ENCODE measurements around the gene VPS35.

VPS35 gene

GRCh38 chr16:46662123-46662522 is 26.9 kb downstream of the VPS35 start:
- Histone ChIP-seq H3K27ac (no peak overlapping the region), H3K4me3 (no peak overlapping the region)
- no peak for DNase-seq (ENCODE audit: low spot score)
- TF ChIP-seq, protein P1, sequence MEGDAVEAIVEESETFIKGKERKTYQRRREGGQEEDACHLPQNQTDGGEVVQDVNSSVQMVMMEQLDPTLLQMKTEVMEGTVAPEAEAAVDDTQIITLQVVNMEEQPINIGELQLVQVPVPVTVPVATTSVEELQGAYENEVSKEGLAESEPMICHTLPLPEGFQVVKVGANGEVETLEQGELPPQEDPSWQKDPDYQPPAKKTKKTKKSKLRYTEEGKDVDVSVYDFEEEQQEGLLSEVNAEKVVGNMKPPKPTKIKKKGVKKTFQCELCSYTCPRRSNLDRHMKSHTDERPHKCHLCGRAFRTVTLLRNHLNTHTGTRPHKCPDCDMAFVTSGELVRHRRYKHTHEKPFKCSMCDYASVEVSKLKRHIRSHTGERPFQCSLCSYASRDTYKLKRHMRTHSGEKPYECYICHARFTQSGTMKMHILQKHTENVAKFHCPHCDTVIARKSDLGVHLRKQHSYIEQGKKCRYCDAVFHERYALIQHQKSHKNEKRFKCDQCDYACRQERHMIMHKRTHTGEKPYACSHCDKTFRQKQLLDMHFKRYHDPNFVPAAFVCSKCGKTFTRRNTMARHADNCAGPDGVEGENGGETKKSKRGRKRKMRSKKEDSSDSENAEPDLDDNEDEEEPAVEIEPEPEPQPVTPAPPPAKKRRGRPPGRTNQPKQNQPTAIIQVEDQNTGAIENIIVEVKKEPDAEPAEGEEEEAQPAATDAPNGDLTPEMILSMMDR (IDR thresholded peaks at IDR 0.05), result no peak

- TF ChIP-seq, protein P1 (IDR thresholded peaks at IDR 0.05), result no peak
- no peak overlapping the region for H3K27ac ChIP-seq
- DNase-seq (ENCODE audit: low spot score), result no peak
- H3K4me3 ChIP-seq, result no peak overlapping the region
These were observed 30.1 kb downstream of the VPS35 start for GRCh38 chr16:46658925-46659324.

DNA sequence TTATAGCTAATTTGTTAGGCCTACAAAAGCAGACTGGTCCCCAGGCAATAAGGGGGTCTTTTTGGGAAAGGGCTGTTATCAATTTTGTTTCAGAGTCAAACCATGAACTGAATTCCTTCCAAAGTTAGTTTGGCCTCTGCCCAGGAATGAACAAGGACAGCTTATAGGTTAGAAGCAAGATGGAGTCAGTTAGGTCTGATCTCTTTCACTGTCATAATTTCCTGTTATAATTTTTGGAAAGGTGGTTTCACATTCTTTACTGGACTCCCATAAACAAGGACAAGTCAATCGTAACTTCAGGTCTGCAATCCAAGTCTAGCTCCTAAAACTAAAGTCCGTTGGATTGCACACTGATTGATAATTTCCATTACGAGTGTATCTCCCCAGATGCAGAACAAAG is 37.7 kb downstream of the VPS35 start:
- DNase-seq (ENCODE audit: low spot score), result no peak
- TF ChIP-seq, protein P1 (IDR thresholded peaks at IDR 0.05), result no peak
- H3K4me3 ChIP-seq, result no peak overlapping the region
- no peak overlapping the region for H3K27ac ChIP-seq

- H3K27ac ChIP-seq, result peak overlapping the region in 1 of 2 donors; percentile 74
- TF ChIP-seq, protein P1 (IDR thresholded peaks at IDR 0.05), result no peak
- DNase-seq (ENCODE audit: low spot score), result no peak
- H3K4me3 ChIP-seq, result peak overlapping the region; percentile 49
These were observed 38.7 kb downstream of the VPS35 start for GRCh38 chr16:46650254-46650623.

- peak overlapping the region in 1 of 2 donors; percentile 74 for H3K27ac ChIP-seq
These were observed 39.3 kb downstream of the VPS35 start for GRCh38 chr16:46649588-46650253.

GRCh38 chr16:46648656-46649055 is 40.3 kb downstream of the VPS35 start:
- Histone ChIP-seq H3K27ac (no peak overlapping the region), H3K4me3 (no peak overlapping the region)
- DNase-seq (ENCODE audit: low spot score), result no peak
- TF ChIP-seq, protein P1 (IDR thresholded peaks at IDR 0.05), result no peak

More at GRCh38 chr16:46649588-46650253, 39.3 kb downstream of the VPS35 start:
- peak overlapping the region; percentile 49 for H3K4me3 ChIP-seq
- no peak for DNase-seq (ENCODE audit: low spot score)
- TF ChIP-seq, protein P1 (IDR thresholded peaks at IDR 0.05), result no peak
